22Rv1 (cell line): Measurements from ENCODE around the gene TREH.

ENCODE experiments used
- CTCF ChIP-seq: fragments of 450-650 bp; IDR thresholded peaks from 2 replicates; pipeline ENCODE4 v1.5.1; 2017; ENCODE audit warnings: mild to moderate bottlenecking
- ZFX ChIP-seq: fragments of 450-650 bp; IDR thresholded peaks from 2 replicates; pipeline ENCODE4 v1.6.1; 2017; ENCODE audit warnings: antibody characterized with exemption, borderline replicate concordance

DNA sequence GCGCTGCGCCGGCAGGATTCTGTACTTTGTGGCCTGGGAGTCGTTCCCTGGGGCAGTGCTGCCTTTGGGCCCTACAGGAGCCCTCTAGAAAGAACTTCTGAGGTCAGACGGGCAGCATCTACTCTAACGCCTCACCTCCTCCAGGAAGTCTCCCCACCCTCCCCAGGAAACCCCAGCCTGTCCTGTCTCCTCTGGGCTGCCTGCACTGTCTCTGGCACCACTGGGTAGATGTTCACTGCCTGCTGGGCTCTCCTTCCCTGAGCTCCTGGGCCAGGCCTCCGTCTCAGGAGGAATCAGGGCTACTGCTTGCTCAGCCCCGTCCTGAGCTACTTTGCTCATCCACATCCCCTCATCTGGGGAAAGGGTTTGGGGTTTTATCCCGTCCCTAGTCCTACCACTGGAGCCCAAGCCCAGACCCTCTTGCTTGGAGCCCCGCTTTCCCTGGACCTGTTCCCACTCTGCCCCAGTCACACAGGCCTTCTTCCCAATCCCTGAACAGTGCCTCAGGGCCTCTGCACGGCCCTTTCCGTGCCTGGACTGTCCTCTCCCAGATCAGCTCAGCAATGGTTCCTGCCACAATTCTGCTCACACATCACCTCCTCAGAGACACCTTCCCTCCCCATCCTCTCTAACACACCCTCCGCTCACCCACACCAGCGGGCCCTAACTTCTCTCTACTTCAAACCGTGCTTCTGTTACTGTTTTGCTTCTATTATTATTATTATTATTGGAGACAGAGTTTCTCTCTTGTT lies 11.3 kb upstream of the TREH start:
- TF ChIP-seq CTCF (no peak), ZFX (no peak)
